Epithelial cell of proximal tubule (primary cell): ENCODE data around the gene SNUPN. TPM values are rescaled to one million over a fixed set of nuclear protein-coding genes. Genes with fewer than 3 reads are reported as not detected.
"Not testable (repeated sequence)": the region's sequence is repeated elsewhere in the genome, so short reads cannot be mapped to it uniquely, and the experiment has no call there.

ENCODE experiments used
- DNase-seq: peaks from one replicate; pipeline ENCODE4 v3.0.0-alpha.2; 2011; ENCODE audit warnings: low read depth
- H3K4me3 ChIP-seq: 2 replicates; pipeline ENCODE4 v1.5.1; 2011; ENCODE audit warnings: low read depth, mild to moderate bottlenecking, low read length
- CTCF ChIP-seq: conservative IDR thresholded peaks from 2 replicates; pipeline ENCODE4 v1.5.1; 2012; ENCODE audit warnings: low read depth, mild to moderate bottlenecking, low read length
- total RNA-seq: library from RNA; depleted of rRNA; stranded (reverse); fragments of >200 nt; gene quantifications from 2 replicates; pipeline ENCODE4 v1.2.3, GENCODE V29; 2015

Gene SNUPN
- total RNA-seq, 1 donor from 2014 or later = 23.8 TPM

DNA sequence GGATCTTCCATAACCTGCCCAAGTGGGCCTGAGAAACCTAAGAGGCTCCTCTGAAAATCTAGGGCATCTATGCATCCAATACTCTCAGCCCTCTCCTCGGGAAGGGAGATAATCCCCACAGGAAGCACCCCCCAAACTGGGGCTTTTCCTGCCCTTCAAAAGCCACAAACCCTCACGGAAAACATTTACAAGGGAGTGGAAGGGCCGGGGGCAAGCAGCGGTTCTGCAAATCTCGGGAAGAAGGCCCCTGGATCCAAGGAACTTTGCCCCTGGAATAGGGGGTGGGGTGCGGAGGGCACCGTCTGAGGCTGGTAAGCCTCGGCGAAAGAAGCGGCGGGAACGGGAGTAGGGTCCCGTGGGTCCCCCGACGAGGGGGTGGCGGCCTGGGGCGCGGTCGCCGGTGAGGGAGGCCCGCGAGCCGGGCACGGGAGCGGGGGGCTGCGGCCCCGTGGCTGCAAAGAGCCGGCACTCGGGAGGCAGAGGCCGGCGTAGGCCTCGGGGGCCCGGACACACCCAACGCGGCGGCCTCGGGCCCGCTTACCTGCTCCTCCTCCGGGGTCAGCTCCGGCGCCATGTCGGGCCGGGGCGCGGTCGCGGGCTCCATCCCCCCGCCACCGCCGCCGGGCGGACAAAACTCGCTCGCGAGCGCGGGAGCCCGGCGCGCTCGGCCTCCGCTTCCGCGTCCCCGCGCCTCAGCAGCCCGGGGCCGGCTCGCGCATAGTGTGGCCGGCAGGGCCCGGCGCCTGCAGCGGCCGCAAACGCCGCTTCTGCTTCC lies 47.2 kb downstream of the SNUPN start:
- no peak for TF ChIP-seq CTCF
- H3K4me3 ChIP-seq = peak overlapping the region; percentile 99
- no peak for DNase-seq

- no peak for DNase-seq
- no peak for TF ChIP-seq CTCF
- peak overlapping the region; percentile 99 for H3K4me3 ChIP-seq
Observed at GRCh38 chr15:75577401-75578172, 47.9 kb downstream of the SNUPN start.

- H3K4me3 ChIP-seq = no peak overlapping the region
- no peak for DNase-seq
- TF ChIP-seq CTCF = no peak
Observed at GRCh38 chr15:75573648-75574384, 51.7 kb downstream of the SNUPN start.

DNA sequence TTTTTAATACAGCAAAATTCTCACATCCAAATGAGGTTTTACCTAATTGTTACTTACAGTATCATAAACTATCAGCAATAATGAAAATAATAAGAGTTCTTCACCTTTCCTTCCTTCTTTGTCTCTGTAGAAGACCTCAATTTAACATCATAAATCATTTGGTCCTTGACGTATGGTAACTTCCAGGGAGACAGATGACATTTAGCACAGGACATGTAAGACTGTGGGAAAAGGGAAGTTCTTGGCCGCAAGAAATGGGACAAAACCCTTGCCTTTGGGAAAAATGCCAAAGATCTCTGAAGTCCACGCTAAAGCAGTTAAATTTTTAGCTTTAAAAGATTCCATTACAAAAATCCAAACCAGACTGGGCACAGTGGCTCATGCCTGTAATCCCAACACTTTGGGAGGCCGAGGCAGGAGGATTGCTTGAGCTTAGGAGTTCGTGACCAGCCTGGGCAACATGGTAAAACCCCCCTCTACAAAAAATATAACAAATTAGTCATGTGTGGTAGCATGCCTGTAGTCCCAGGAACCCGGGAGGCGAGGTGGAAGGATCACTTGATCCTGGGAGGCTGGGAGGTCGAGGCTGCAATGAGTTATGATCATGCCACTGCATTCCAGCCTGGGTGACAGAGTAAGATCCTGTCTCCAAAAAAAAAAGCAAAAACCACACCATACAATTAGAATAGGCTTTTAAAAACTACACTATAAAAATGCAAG lies 55.2 kb downstream of the SNUPN start:
- no peak for DNase-seq
- TF ChIP-seq CTCF = no peak
- no peak overlapping the region for H3K4me3 ChIP-seq

GRCh38 chr15:75565062-75565970 lies 60.2 kb downstream of the SNUPN start:
- no peak overlapping the region for H3K4me3 ChIP-seq
- no peak for DNase-seq
- no peak for TF ChIP-seq CTCF

DNA sequence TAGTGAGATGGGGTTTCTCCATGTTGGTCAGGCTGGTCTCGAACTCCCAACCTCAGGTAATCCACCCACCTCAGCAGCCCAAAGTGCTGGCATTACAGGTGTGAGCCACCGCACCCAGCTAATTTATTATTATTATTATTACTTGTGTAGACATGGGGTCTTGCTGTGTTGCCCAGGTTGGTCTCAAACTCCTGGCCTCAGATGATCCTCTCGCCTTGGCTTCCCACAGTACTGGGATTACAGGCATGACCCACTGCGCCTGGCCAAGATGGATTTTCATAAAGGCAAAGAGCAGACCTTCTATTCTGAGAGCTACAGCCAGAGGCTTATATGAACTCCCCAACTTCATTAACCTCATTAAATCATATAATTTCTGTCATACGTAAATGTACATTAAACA lies 63.6 kb downstream of the SNUPN start:
- DNase-seq = no peak
- H3K4me3 ChIP-seq = no peak overlapping the region
- no peak for TF ChIP-seq CTCF

DNA sequence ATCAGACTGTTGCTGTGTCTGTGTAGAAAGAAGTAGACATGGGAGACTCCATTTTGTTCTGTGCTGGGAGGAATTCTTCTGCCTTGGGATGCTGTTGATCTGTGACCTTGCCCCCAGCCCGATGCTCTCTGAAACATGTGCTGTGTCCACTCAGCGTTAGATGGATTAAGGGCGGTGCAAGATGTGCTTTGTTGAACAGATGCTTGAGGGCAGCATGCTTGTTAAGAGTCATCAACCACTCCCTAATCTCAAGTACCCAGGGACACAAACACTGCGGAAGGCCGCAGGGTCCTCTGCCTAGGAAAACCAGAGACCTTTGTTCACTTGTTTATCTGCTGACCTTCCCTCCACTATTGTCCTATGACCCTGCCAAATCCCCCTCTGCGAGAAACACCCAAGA lies 66.2 kb downstream of the SNUPN start:
- H3K4me3 ChIP-seq = not testable (repeated sequence)

DNA sequence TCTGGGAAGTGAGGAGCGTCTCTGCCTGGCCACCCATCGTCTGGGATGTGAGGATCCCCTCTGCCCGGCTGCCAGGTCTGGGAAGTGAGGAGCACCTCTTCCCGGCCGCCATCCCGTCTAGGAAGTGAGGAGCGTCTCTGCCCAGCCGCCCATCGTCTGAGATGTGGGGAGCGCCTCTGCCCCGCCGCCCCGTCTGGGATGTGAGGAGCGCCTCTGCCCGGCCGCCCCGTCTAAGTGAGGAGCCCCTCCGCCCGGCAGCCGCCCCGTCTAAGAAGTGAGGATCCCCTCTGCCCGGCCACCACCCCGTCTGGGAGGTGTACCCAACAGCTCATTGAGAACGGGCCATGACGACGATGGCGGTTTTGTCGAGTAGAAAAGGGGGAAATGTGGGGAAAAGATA lies 66.6 kb downstream of the SNUPN start:
- not testable (repeated sequence) for DNase-seq

More for the DNA sequence above, 66.2 kb downstream of the SNUPN start:
- not testable (repeated sequence) for DNase-seq

More for the DNA sequence above, 66.6 kb downstream of the SNUPN start:
- H3K4me3 ChIP-seq = not testable (repeated sequence)
